Liver (tissue), 9 donors: Measurements from ENCODE around the gene CISD1. TPM values are rescaled to one million over a fixed set of nuclear protein-coding genes. Genes with fewer than 3 reads are reported as not detected.

Experiments
- DNase-seq: peaks from one replicate; pipeline ENCODE4 v3.0.0-alpha.2; 2017; ENCODE audit warnings: low spot score
- H3K27ac ChIP-seq, 2 donors: one replicate each; pipeline ENCODE4 v1.7.0; 2013; ENCODE audit warnings: inconsistent platforms in 2 of 2, low read length in 2 of 2, control low read depth in 1 of 2, low read depth in 1 of 2, mild to moderate bottlenecking in 1 of 2
- H3K27me3 ChIP-seq, 4 donors: one replicate each; pipeline versions ENCODE4 v1.6.1 to v1.7.0; 2013; ENCODE audit warnings: low read length in 3 of 4, inconsistent platforms in 1 of 4, mild to moderate bottlenecking in 1 of 4, moderate library complexity in 1 of 4; ENCODE audit not compliant: control insufficient read depth in 4 of 4, insufficient read depth in 4 of 4
- H3K36me3 ChIP-seq, 4 donors: one replicate each; pipeline versions ENCODE4 v1.6.1 to v1.7.0; 2013; ENCODE audit warnings: low read length in 3 of 4, mild to moderate bottlenecking in 3 of 4, low read depth in 1 of 4, moderate library complexity in 1 of 4; ENCODE audit not compliant: control insufficient read depth in 4 of 4, insufficient read depth in 3 of 4
- H3K4me1 ChIP-seq, 4 donors: one replicate each; pipeline versions ENCODE4 v1.6.1 to v1.7.0; 2013; ENCODE audit warnings: low read length in 3 of 4, mild to moderate bottlenecking in 3 of 4, moderate library complexity in 1 of 4; ENCODE audit not compliant: control insufficient read depth in 4 of 4, insufficient read depth in 4 of 4
- H3K4me3 ChIP-seq, 3 donors: one replicate each; pipeline versions ENCODE4 v1.6.1 to v1.7.0; 2013; ENCODE audit warnings: low read length in 3 of 3, control low read depth in 1 of 3, low read depth in 1 of 3, mild to moderate bottlenecking in 1 of 3
- H3K9ac ChIP-seq, 2 donors: one replicate each; pipeline ENCODE4 v1.7.0; 2013; ENCODE audit warnings: low read length in 2 of 2, mild to moderate bottlenecking in 2 of 2, moderate library complexity in 2 of 2, control low read depth in 1 of 2, low read depth in 1 of 2
- H3K9me3 ChIP-seq, 4 donors: one replicate each; pipeline versions ENCODE4 v1.6.1 to v1.7.0; 2013; ENCODE audit warnings: low read length in 3 of 4; ENCODE audit not compliant: control insufficient read depth in 4 of 4
- CTCF ChIP-seq: fragments of 150-350 bp; IDR thresholded peaks from 2 replicates; pipeline ENCODE4 v1.5.1; 2017; ENCODE audit warnings: improper control_type of control experiment, low read depth, low read length; ENCODE audit not compliant: missing input control
- EGR1 ChIP-seq, 2 donors: IDR thresholded peaks; 2 replicates each; pipeline ENCODE4 v1.6.1; 2016 to 2018; ENCODE audit warnings: antibody characterized with exemption in 2 of 2, low read depth in 2 of 2
- FOXA1 ChIP-seq: IDR thresholded peaks from 2 replicates; pipeline ENCODE4 v1.6.1; 2016; ENCODE audit warnings: antibody characterized with exemption
- FOXA2 ChIP-seq: IDR thresholded peaks from 2 replicates; pipeline ENCODE4 v1.6.1; 2016; ENCODE audit warnings: antibody characterized with exemption
- HNF4A ChIP-seq, 2 donors: conservative IDR thresholded peaks; 2 replicates each; pipeline ENCODE4 v1.6.1; 2016; ENCODE audit warnings: antibody characterized with exemption in 2 of 2, mild to moderate bottlenecking in 2 of 2
- NR2F2 ChIP-seq: IDR thresholded peaks from 2 replicates; pipeline ENCODE4 v1.6.1; 2016; ENCODE audit warnings: antibody characterized with exemption
- REST ChIP-seq: IDR thresholded peaks from 2 replicates; pipeline ENCODE4 v1.6.1; 2016; ENCODE audit warnings: antibody characterized with exemption, mild to moderate bottlenecking
- RXRA ChIP-seq, 2 donors: IDR thresholded peaks; 2 replicates each; pipeline ENCODE4 v1.6.1; 2017 to 2018; ENCODE audit warnings: antibody characterized with exemption in 2 of 2, mild to moderate bottlenecking in 1 of 2
- TAF1 ChIP-seq: conservative IDR thresholded peaks from 2 replicates; pipeline ENCODE4 v1.6.1; 2016; ENCODE audit warnings: antibody characterized with exemption, mild to moderate bottlenecking
- YY1 ChIP-seq: IDR thresholded peaks from 2 replicates; pipeline ENCODE4 v1.6.1; 2016; ENCODE audit warnings: antibody characterized with exemption, mild to moderate bottlenecking
- ZBTB33 ChIP-seq: IDR thresholded peaks from 2 replicates; pipeline ENCODE4 v1.6.1; 2016; ENCODE audit warnings: antibody characterized with exemption
- WGBS: extraction: QIAGEN DNeasy Blood & Tissue Kit; methylation state at CpG from one replicate; pipeline ENCODE4 v1.1.7; 2013; 5-methylcytosine and 5-hydroxymethylcytosine counted together
- polyA plus RNA-seq, 2 donors: library from polyadenylated mRNA; stranded (reverse) in 1 of 2; unstranded in 1 of 2; fragments of 200-250 nt in 1 of 2; fragments of >200 nt in 1 of 2; fragmentation: Nextera tagmentation in 1 of 2; extraction: Ambion mirVana in 1 of 2; gene quantifications; one replicate each; pipeline versions ENCODE4 v1.2.1 to v1.2.3, GENCODE V29; 2013 to 2015
- total RNA-seq, 2 donors: library from RNA; depleted of rRNA; stranded (reverse); fragments of >200 nt; gene quantifications; one replicate each; pipeline ENCODE4 v1.2.3, GENCODE V29; 2014
- donor health status: healthy.
- donor health status: healthy.
- donor health status: healthy.
- donor health status: healthy.
- donor health status: healthy.

Gene CISD1
- total and polyA plus RNA-seq, 4 donors = 8.5 to 141 (median 15.5) TPM

- H3K9me3 ChIP-seq = no peaks in the 10 kb centered on the region
- no peaks in the 10 kb centered on the region for H3K36me3 ChIP-seq
- no peak overlapping the region for H3K4me3 ChIP-seq
- H3K9ac ChIP-seq = no peak overlapping the region
- no peaks in the 10 kb centered on the region for H3K27me3 ChIP-seq
- no peak for TF ChIP-seq REST
- WGBS = 96% methylated on average over 4 of the region's 4 CpGs
- no peak for DNase-seq
- H3K27ac ChIP-seq = no peak overlapping the region
- H3K4me1 ChIP-seq = peaks cover 0 to 3% (median under 1%) of the 10 kb centered on the region in 4 donors
Observed at GRCh38 chr10:58258977-58259692, 9.8 kb upstream of the CISD1 start.

- Histone ChIP-seq H3K4me3 (no peak overlapping the region), H3K27ac (no peak overlapping the region), H3K9me3 (no peaks in the 10 kb centered on the region), H3K9ac (no peak overlapping the region), H3K27me3 (no peaks in the 10 kb centered on the region), H3K36me3 (no peaks in the 10 kb centered on the region), H3K4me1 (peaks cover 0 to 4% (median 3%) of the 10 kb centered on the region in 4 donors)
- DNase-seq = no peak
- no peak for TF ChIP-seq HNF4A (conservative IDR thresholded peaks at IDR 0.05)
- no peak for TF ChIP-seq CTCF
- no peak for TF ChIP-seq NR2F2
- TF ChIP-seq ZBTB33 = no peak
- no peak for TF ChIP-seq FOXA1
- no peak for TF ChIP-seq FOXA2
- no peak for TF ChIP-seq RXRA (IDR thresholded peaks at IDR 0.05)
- no peak for TF ChIP-seq TAF1
- no peak for TF ChIP-seq YY1
- TF ChIP-seq EGR1 (IDR thresholded peaks at IDR 0.05; ENCODE audit: low read depth in 2 of 2) = no peak
Observed at GRCh38 chr10:58260334-58260733, 8.6 kb upstream of the CISD1 start.
